Suprapubic skin (tissue), 4 donors: Measurements from ENCODE around the gene ARFGAP3.

Source experiments
- CTCF ChIP-seq, 2 donors: fragments of 200-600 bp in 1 of 2; fragments of 450-650 bp in 1 of 2; sonication (generic) in 1 of 2; IDR thresholded peaks; one replicate each; pipeline ENCODE4 v1.5.1; 2016 to 2019; ENCODE audit warnings: antibody characterized with exemption in 2 of 2, mild to moderate bottlenecking in 1 of 2, moderate library complexity in 1 of 2
- POLR2A ChIP-seq, 2 donors: fragments of 450-650 bp; IDR thresholded peaks; one replicate each; pipeline ENCODE4 v1.6.1; 2017; ENCODE audit warnings: antibody characterized with exemption in 2 of 2, mild to moderate bottlenecking in 2 of 2, moderate library complexity in 2 of 2
- POLR2AphosphoS5 ChIP-seq, 3 donors: sonication (generic); formaldehyde crosslinking; IDR thresholded peaks; one replicate each; pipeline ENCODE4 v1.6.1; 2017; ENCODE audit warnings: antibody characterized with exemption in 3 of 3

DNA sequence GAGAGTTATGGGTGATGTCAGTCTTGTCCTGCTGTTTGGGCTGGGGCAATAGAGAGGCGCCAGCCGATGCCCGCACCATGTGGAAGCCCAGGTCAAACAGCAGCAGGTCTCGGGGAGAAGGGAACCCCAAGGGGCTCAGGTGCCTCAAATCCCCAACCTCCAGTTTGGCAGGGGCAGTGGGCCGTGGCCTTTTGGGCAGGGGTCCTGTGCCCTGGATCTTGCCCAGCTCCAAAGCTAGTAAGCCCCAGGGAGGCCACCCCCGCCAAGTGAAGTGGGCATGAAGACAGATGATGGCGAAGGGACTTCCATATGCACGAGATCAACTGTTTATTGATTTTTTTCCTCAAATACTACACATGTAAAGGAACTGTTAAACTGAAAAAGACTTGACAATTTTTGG lies 12.4 kb upstream of the ARFGAP3 start:
- TF ChIP-seq CTCF (IDR thresholded peaks at IDR 0.05) = no peak
- no peak for TF ChIP-seq POLR2AphosphoS5 (IDR thresholded peaks at IDR 0.05)
- no peak for TF ChIP-seq POLR2A (IDR thresholded peaks at IDR 0.05)
